HG03280 (cell line): ENCODE measurements around the gene REEP6.

Source experiments
- ATAC-seq: cut with Tn5 transposase; IDR thresholded peaks from one replicate; pipeline ENCODE4 v1.9.1; 2021; ENCODE audit warnings: mild to moderate bottlenecking, moderate library complexity; ENCODE audit not compliant: unreplicated experiment

Gene REEP6

GRCh38 chr19:1540365-1540925, 49.5 kb downstream of the REEP6 start:
- ATAC-seq, result no peak
